Central memory CD4-positive, alpha-beta T cell (primary cell): ENCODE data around the gene MAPKAP1.

ENCODE experiments used
- DNase-seq: peaks from one replicate; pipeline ENCODE4 v3.0.0; 2022

MAPKAP1 gene

DNA sequence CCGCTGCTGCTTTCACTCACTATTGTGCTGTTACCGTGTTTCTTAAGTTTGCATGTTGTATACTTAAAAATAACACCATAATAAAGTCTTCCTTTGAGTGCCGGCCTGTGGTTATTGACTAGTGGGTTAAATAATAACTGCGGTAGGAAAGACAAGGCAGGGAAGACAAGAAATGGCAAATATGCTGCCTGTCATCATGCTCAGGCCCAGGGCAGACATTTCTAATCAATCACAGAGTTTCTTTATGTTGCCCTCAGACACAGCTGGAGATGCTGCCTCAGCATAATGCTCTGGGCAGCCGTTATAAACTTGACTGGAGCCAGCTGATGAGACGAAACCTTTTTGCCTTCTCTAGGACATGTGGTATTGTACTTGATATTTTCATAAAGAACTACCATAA, 230.4 kb downstream of the MAPKAP1 start:
- no peak for DNase-seq

DNA sequence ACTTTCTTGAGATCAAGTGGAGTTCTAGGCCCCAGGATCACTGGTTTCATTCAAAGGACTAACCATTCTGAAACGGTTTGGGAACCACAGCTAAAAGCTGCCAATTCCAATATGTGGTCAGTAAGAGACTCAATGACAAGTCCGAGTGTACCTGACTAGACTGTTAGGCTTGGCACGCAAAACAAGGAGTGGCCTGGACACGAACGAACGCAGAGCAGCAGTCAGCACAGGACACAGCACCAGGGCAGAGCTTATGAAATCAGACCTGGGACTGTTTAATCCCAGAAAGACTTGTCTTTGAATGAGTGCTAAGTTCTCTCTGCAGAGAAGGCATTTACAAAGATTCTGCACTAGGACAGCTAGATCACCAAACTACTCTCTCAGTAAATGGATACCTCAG, 231.6 kb downstream of the MAPKAP1 start:
- no peak for DNase-seq

DNA sequence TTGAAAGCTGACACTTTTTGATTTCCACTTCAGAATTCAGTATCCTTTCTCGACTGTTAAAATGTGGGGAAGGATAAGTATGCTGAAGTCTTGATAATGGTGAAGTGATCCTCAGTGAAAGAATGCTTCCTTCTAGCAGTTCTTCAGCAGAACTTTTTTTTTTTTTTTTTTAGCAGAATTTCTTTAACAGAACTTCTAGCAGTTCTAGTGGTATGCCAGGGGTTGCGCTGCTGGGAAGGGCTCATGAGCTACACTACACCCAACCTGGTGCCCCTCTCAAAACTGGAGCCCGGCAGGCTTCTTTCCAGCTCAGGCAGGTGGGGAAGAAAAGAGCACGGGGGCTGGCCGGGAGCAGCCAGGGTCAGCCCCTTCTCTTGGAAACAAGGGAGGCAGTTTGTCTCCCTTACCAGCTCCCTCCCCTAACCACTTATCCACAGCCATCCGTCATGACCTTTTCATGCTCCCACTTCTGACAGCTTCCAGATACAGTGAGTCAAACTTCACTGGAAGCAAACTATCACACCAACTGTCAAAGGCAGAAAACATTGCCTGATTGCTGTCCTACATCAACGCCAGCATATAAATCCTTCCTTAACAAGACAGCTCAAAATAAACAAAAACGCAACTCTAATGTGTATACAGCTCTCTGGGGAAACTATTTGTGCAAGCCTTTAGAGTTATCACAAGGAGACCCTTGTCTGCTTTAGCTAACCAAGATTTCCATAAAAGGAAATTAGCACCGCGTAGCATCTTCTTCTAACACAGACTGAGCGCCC, 233.9 kb downstream of the MAPKAP1 start:
- DNase-seq = no peak

DNA sequence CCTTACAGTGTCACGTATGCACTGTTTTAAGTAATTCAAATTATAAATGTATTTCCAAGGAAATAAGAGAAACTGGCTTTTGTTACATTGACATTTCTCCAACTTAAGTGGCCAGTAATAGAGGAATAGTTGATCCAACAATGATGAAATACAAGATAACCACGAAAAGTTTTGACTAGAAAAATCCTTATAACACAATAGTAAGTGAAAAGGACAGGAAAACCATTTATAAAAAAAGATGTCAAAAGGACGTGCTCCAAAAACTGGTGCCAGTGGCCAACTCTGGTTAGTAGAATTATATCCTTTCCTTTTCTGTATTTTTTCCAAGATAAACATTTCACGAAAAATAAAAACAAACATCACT, 234.5 kb downstream of the MAPKAP1 start:
- DNase-seq = no peak

DNA sequence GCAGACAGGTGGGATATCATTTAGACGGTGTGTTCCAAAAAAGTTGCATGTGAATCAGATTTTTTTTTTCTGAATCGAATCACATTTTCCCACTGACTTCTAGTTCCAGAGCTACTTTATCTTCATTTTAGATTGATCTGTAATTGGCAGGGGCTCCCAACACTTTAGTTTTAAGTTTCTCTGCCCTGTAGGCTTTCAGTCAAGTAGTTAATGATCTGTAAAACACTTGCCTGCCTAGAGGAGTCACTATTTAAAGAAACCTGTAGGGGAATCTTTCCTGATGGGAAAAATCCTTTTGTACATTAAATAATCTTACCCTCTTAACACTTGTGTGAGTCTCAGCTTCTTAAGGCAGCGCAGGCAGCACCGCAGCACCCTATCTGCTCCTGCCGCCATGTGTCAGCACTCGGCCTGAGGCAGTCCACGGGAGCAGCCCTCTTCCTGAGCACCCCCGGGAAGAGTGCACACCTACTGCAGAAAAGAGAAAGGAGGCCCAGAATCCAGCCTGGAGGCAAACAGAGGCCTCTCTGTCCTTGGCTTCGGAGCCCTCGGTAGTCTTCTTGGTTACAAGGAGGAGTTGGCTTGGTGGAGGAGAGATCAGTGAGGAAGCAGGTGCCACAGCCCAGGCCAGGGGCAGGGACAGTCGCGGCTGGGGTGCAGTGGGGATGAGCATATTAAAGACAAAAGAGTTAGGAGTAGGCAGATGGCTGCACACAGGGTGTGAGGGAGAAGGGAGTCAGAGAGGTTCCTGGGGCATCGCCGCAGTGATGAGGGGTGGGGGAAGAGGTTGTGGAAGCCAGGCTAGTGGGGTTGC, 236.0 kb downstream of the MAPKAP1 start:
- no peak for DNase-seq

DNA sequence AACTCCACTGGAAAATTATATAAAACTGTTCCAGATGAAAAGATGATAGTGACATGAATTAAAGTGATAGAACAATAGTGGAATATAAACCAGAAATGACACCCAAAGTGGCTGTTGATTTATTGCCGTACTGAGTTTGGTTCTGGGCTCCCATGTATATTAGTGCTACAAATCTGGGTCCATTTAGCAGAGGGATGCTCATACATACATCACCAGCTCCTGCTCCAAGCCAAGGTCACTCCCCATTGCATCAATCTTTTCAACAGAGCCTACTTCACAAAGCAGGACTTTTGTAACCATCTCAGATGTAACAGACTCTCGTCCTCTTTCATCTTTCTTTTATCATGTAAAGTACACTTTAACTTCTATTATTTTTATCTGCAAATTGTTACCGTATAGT, 236.8 kb downstream of the MAPKAP1 start:
- no peak for DNase-seq

DNA sequence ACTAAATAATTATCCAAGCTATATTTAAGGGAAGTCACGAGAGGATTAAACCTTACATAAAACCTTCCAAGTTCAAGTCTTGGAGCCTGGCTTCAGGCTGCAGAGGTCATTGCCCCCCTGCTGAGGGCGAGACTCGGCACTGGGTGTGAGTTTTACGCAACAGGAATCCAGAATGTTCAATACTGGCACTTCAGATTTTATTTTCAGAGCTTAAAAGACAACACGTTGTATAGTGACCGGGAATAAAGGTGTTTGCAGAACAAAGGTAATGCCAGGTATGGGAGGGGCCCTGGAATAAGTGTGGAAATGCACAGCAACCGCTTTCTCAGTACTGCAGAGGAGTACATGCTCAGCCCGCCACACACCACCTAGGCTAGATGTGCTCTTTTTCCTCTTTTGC, 238.4 kb downstream of the MAPKAP1 start:
- no peak for DNase-seq

DNA sequence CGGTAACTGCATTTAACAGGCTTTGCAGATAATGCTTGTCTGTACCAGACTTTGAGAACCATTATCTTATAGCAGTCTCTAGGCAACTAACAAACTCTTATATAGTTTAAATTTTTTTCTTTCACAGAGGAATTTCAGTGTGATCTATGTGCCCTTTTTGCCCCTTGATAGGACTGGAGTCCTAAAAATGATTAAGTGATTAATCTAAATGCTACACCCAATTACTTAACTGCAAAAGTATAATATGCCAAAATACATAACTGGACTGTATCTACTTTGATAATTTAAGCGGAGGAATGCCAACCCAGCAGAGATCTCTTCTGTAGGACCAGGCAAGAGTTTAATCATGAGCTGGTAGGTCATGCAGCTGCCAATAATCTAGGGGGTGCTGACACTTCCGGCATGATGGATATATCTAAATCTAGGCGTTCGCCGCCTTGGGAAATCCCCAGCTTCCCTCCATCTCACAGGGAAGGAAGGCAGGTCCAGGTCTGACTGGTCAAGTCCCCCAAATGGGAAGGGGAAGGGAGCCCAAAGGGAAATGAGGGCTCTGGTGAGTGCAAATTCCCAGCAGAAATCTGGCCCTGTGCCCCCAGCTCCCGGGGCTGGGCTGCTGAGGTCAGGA, 239.8 kb downstream of the MAPKAP1 start:
- no peak for DNase-seq

DNA sequence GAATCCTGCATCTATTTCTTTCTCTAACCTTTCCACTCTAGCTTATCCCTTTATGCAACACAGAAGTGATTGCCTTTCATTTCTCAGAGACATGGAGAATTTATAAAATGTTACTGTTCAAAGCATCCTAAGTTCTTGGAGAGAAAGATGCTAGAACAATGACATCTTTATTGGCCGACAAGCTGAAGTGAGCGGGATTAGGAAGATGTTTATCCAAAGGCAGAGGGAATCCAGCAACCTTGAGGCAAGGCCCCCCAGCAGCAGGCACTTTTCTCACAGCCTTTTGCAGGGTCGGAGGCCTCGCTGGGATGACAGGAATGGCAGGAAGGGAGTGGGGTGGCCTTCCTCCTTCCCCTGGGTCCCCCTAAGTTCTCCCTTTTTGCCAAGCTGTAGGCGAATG, 240.6 kb downstream of the MAPKAP1 start:
- no peak for DNase-seq

DNA sequence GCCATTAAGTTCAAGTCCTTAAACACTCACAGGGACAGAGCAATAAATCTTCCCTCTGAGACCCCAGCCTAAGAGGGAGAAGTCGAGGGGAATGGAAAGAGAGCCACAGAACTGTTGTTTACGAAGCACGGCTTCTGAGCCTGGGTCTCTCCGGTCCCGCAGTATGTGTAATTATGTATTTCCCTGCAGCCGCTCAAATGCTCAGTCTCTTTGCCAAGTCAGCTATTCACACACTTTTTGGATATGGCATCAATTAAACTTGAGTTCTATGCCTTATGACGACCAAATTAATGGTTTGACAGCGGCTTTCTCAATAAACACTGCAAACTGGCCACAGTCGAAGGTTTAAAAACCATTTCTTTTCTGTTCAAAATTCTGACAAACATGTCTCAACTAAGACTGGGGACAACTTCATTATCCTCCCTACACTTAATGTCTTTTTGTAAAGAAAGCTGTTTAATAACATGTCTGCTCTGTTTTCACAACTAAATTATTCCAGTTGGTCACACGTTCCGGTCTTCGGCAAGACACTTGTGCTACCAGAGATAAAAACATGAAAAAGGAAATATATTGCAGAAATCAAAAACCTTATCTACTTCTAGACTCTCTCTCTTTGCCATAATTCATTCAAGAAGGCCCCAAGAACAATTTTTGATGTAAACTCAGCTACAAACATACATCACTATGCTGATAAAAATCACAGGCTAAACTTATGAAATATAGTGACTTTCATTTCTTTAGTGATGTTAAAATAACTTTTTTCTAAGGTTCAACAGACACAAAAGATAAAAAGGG, 242.2 kb downstream of the MAPKAP1 start:
- DNase-seq = no peak

DNA sequence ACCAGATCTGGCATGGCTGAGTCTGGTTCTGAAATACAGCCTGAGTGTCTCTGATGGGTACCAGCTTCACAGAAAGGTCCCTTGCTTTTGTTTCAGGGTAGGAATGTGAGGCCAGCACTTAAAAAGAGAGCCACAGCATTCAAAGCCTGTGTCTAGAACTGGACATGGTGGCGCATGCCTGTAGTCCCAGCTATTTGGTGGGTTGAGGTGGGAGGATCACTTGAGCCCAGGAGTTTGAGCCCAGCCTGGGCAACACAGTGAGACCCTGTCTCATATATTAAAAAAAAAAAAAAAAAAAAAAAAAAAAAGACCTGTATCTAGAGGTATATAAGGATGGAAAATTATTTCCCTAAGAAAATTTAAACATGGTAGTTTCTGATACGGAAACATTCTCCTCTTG, 243.1 kb downstream of the MAPKAP1 start:
- DNase-seq = no peak

DNA sequence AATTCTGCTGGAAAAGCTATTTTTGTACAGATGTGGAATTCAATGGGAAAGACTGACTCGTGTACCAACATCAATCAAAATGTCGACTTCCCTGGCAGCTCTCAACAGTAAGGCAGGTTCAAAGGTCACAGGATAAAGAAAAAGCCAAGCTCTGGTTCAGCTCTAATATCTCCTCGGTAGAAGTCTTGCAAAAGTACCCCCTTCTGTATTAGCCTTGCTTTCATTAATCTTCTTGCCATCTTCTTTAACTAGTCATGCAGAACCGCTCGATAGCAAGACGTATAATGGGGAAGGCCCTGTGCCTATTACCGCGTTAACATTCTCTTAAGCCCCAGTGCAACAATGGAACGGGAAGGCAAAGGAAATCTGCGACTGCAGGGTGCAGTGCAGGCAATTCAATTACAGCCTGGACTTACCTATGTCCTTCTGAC, 244.1 kb downstream of the MAPKAP1 start:
- no peak for DNase-seq

DNA sequence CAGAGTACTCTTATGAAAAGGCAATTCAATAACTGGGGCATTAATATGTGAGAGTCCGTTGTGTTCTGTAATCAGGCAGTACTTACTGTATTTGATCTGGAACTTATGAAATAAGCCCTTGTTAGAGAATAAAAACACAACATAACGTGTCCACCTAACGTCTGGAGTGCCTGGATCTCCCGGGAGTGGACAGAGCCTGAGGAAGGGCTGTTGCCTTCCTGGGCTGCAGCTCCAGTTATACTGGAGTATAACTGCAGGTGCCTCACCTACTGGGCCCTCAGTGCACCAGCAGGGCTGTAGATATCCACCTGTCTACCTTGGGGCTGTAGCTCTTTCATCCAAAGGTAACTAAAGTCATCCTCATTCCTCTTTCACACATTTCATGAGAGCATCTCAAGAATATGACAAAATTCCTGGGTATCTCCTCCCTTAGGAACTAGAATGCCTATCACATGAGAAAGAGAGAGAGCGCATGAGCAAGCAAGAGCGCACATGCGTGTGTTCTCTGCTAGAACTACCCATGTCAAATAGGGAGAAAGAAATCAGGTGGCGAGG, 245.3 kb downstream of the MAPKAP1 start:
- DNase-seq = no peak

DNA sequence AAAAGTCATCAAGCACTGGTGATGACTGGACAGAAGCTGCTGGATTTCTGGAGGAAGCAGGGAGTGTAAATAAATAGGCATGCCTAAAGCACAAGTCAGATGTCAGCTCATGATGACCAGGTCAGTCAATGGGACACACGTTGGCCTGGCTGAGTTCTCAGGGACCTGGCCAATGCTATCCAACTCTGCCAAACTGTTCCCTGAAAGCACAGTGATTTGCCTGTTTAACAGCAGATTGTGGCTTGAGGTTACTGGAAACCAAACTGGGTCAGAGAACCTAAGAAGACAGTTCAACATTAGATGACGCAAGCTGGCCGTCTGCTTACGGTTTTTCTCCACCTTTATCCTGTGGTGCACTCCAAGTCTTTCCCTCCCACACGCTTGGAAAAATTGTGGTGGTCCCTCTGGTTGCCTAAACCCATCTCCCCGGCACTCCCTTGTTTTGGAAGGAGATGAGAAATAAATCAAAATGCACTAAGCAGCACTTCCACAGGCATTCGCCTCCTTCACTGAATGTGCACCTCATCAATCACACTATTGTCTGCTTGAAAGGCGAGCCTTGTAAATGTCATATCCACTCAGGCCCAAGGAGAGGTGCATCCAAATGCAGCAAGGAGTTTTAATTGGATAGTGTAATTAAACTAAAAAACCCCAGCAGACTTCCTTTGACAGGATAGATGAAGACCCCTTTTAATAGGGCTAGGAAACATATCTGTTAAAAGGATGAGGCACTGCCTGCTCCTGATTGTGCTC, 245.9 kb downstream of the MAPKAP1 start:
- no peak for DNase-seq

DNA sequence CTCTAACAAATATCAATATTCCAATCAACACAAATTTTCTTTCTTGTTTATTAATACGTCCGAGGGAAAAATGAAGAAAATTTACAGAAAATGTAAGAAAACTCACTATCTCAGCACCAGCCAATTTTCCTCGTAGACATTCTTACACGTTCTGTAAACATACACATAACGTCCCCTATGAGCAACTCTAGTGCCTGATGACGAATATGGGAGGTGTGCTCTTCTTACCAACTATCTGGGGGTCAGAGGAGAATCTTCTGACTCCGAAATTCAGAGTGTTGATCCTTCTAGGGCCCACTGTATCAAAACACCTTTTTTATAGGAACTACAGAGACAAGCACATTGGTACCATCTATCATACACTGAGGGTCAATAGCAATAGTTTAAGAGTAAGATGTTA, 246.7 kb downstream of the MAPKAP1 start:
- no peak for DNase-seq

DNA sequence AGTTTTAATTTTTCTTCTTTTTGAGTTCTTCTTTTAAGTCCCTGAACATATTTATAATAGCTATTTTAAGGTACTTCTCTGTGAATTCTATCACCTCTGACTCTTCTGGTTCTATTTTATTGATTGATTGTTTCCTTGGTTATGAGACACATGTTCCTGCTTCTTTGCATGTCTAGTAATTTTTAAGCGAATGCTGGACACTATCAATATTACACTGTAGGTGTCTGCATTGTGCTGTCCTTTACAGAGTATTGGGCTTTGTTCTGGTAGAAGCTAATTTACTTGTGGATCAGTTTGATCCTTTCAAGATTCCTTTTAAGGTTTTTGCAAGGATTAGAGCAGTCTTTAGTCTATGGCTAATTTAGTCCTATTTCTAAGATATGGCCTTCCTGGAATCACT, 249.7 kb downstream of the MAPKAP1 start:
- no peak for DNase-seq

DNA sequence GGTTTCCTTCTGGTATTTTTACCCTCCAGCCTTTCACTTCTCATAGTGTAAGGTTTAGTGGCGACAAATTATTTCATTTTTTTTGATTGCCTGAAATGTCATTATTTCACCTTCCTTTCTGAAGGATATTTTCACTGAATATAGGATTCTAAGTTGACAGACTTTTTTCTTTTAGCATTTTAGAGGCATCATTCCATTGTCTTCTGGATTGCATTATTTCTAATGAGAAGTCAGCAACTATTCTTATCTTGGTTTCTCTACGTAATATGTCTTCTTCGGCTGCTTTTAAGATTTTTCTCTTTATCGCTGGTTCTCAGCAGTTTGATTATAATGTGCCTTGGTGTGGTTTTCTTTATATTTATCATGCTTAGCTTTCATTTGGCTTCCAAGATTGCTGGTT, 251.1 kb downstream of the MAPKAP1 start:
- no peak for DNase-seq

DNA sequence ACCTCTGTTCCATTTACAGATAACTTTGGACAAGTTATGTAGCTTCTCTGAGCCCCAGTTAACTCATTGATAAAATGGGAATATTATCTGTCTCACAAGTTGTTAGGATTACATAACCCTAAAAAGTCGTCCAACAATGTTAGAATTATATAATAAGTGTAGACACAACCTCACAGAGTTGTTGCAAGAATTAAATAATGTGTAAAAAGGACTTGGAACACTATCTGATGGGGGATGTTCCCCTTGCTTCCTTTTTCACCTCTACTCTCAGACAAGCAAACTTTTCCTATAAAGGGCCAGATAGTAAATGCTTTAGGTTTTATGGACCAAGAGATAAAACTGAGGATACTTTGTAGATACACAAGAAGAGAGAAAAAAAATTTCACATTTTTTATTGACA, 251.9 kb downstream of the MAPKAP1 start:
- no peak for DNase-seq

DNA sequence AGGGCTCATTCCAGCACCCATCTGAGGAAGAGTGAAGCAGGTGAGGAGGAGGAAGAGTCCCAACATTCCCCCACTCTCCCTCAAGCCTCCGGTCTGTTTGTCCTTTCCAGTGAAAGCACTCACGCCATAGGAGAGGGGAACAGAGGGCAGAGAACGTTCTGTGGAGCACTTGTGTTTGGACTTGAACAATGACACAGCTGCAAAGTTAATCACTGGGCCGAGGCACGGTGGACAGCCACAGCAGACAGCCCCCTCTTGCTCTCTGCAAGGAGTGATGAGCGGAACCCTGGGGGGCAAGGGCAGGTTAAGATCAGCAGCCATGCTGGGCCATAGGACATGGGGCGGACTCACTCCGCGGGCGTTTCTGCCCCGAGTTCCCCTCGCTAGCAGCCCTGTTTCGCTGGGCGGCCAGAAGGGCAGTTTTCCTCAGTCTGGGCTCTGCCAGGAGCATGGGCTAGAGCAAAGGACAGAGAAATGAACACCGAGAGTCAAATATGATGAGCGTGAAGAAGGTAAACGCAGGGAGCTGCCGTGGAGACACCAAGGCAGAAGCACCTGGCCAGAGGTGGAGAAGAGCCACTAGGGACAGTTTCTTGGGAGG, 259.7 kb downstream of the MAPKAP1 start:
- DNase-seq = no peak

DNA sequence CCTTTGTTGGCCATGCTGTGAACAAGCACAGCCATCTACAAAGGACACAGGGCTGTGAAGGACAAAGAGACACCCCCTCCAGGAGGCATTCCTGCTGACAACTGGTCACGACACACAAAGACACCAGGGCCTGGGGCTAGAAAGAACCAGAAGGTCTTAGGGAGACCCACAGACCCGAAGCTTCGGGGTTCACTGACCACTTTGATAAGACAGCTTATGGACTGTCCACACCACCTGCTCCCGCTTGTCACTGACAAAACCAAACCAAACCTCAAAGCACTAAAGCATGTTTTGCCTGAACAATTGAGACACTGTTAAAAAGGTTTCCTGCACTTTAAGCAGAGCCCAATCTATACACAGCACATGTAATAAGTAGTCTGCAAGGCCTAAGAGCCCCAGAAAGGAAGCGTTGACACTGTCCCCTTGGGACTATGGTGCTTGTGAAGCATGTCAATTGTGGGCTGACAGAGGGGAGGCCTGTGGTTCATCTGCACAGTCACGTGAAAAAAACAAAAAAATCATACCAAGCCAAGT, 260.4 kb downstream of the MAPKAP1 start:
- no peak for DNase-seq

DNA sequence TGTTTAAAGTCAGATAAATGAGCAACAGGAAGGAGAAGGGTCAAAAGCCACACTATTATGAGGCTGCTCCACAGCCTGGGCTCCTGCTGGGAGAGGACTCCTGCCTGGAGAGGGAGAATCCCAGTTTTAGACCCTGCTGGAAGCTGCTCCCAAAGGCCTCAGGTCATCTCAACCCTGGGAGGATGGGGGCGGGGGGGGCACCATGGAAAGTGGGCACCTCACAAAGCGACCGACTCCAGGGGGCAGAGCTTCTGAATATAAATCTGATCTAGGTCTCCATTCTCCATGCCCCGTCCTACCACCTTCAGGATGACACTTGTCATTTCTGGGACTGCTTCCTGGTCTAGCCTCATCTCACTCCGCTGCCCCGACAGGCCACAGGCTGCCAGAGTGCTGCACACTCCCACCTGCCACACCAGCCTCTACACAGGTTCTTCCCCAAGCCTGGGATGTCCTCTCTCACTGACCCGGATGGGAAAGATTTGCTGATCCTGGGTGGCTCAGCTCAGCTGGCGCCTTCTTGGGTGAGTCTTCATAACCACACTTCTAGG, 262.0 kb downstream of the MAPKAP1 start:
- no peak for DNase-seq
